ENCODE data around the gene PPARGC1A.

Gene PPARGC1A

GRCh38 chr4:23878912-23879732, 10.7 kb downstream of the PPARGC1A start:
- no peak for DNase-seq (ENCODE audit: low spot score)

GRCh38 chr4:23878246-23878891, 11.5 kb downstream of the PPARGC1A start:
- no peak for DNase-seq (ENCODE audit: low spot score)

GRCh38 chr4:23877758-23878229, 12.1 kb downstream of the PPARGC1A start:
- DNase-seq (ENCODE audit: low spot score), result no peak

GRCh38 chr4:23876418-23877089, 13.3 kb downstream of the PPARGC1A start:
- no peak for DNase-seq (ENCODE audit: low spot score)

GRCh38 chr4:23875317-23875716, 14.5 kb downstream of the PPARGC1A start:
- no peak for DNase-seq (ENCODE audit: low spot score)

GRCh38 chr4:23874536-23874901, 15.3 kb downstream of the PPARGC1A start:
- DNase-seq (ENCODE audit: low spot score), result no peak

GRCh38 chr4:23873717-23874535, 15.9 kb downstream of the PPARGC1A start:
- no peak for DNase-seq (ENCODE audit: low spot score)

- DNase-seq (ENCODE audit: low spot score), result no peak
Measured at GRCh38 chr4:23871426-23871825, 18.4 kb downstream of the PPARGC1A start.

- DNase-seq (ENCODE audit: low spot score), result no peak
Measured at GRCh38 chr4:23866450-23867075, 23.3 kb downstream of the PPARGC1A start.

GRCh38 chr4:23861897-23862296, 27.9 kb downstream of the PPARGC1A start:
- no peak for DNase-seq (ENCODE audit: low spot score)

- no peak for DNase-seq (ENCODE audit: low spot score)
Measured at GRCh38 chr4:23860919-23861318, 28.9 kb downstream of the PPARGC1A start.

GRCh38 chr4:23857367-23857959, 32.4 kb downstream of the PPARGC1A start:
- no peak for DNase-seq (ENCODE audit: low spot score)

GRCh38 chr4:23856630-23857029, 33.2 kb downstream of the PPARGC1A start:
- no peak for DNase-seq (ENCODE audit: low spot score)

GRCh38 chr4:23855912-23856605, 33.8 kb downstream of the PPARGC1A start:
- DNase-seq (ENCODE audit: low spot score), result no peak

GRCh38 chr4:23853986-23854660, 35.7 kb downstream of the PPARGC1A start:
- DNase-seq (ENCODE audit: low spot score), result no peak

- no peak for DNase-seq (ENCODE audit: low spot score)
Measured at GRCh38 chr4:23851464-23851863, 38.4 kb downstream of the PPARGC1A start.

- no peak for DNase-seq (ENCODE audit: low spot score)
Measured at GRCh38 chr4:23847158-23847557, 42.7 kb downstream of the PPARGC1A start.

GRCh38 chr4:23844961-23845360, 44.9 kb downstream of the PPARGC1A start:
- DNase-seq (ENCODE audit: low spot score), result no peak

- no peak for DNase-seq (ENCODE audit: low spot score)
Measured at GRCh38 chr4:23839279-23839678, 50.6 kb downstream of the PPARGC1A start.

- no peak for DNase-seq (ENCODE audit: low spot score)
Measured at GRCh38 chr4:23838607-23839006, 51.2 kb downstream of the PPARGC1A start.
